ENCODE measurements around the gene PRR36. TPM values are rescaled to one million over a fixed set of nuclear protein-coding genes. Genes with fewer than 3 reads are reported as not detected.
A peak's percentile ranks its signal among the peaks of the same experiment; 100 is the strongest.

The PRR36 gene
- total RNA-seq, 2 donors from 2014 or later = 0.22 to 0.37 TPM

GRCh38 chr19:7873304-7874075 lies 700 bp downstream of the PRR36 start:
- H3K27me3 ChIP-seq = peaks cover 28% of the 10 kb centered on the region
- no peak overlapping the region for H3K9ac ChIP-seq (ENCODE audit: low read depth in 2 of 2, low read length in 2 of 2)
- no peak for DNase-seq
- H3K4me3 ChIP-seq = no peak overlapping the region
- H3K9me3 ChIP-seq = no peaks in the 10 kb centered on the region
- intact Hi-C loops (cut with DNase I) = no loop called here
- TF ChIP-seq, protein P1, sequence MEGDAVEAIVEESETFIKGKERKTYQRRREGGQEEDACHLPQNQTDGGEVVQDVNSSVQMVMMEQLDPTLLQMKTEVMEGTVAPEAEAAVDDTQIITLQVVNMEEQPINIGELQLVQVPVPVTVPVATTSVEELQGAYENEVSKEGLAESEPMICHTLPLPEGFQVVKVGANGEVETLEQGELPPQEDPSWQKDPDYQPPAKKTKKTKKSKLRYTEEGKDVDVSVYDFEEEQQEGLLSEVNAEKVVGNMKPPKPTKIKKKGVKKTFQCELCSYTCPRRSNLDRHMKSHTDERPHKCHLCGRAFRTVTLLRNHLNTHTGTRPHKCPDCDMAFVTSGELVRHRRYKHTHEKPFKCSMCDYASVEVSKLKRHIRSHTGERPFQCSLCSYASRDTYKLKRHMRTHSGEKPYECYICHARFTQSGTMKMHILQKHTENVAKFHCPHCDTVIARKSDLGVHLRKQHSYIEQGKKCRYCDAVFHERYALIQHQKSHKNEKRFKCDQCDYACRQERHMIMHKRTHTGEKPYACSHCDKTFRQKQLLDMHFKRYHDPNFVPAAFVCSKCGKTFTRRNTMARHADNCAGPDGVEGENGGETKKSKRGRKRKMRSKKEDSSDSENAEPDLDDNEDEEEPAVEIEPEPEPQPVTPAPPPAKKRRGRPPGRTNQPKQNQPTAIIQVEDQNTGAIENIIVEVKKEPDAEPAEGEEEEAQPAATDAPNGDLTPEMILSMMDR (IDR thresholded peaks at IDR 0.05) = no peak
- peaks cover under 1% of the 10 kb centered on the region for H3K4me1 ChIP-seq
- no peaks in the 10 kb centered on the region for H3K36me3 ChIP-seq
- H3K27ac ChIP-seq = no peak overlapping the region

GRCh38 chr19:7872306-7873204 lies 1.6 kb downstream of the PRR36 start:
- intact Hi-C loops (cut with DNase I) = no loop called here
- H3K9me3 ChIP-seq = no peaks in the 10 kb centered on the region
- peaks cover 4% of the 10 kb centered on the region for H3K4me1 ChIP-seq
- H3K36me3 ChIP-seq = no peaks in the 10 kb centered on the region
- H3K4me3 ChIP-seq = no peak overlapping the region
- no peak overlapping the region for H3K27ac ChIP-seq
- DNase-seq = no peak
- no peak overlapping the region for H3K9ac ChIP-seq (ENCODE audit: low read depth in 2 of 2, low read length in 2 of 2)
- H3K27me3 ChIP-seq = peaks cover 28% of the 10 kb centered on the region
- TF ChIP-seq, protein P1 (IDR thresholded peaks at IDR 0.05) = no peak

- DNase-seq = peak; percentile 98
- peaks cover 28% of the 10 kb centered on the region for H3K27me3 ChIP-seq
- H3K9me3 ChIP-seq = no peaks in the 10 kb centered on the region
- peak overlapping the region; percentile 63 for H3K27ac ChIP-seq
- TF ChIP-seq, protein P1 (IDR thresholded peaks at IDR 0.05) = no peak
- intact Hi-C loops (cut with DNase I) = no loop called here
- no peaks in the 10 kb centered on the region for H3K36me3 ChIP-seq
- H3K4me3 ChIP-seq = no peak overlapping the region
- H3K4me1 ChIP-seq = peaks cover 4% of the 10 kb centered on the region
- H3K9ac ChIP-seq (ENCODE audit: low read depth in 2 of 2, low read length in 2 of 2) = peak overlapping the region in 1 of 2 donors; percentile 4
These were observed 2.5 kb downstream of the PRR36 start for GRCh38 chr19:7871437-7872305.

DNA sequence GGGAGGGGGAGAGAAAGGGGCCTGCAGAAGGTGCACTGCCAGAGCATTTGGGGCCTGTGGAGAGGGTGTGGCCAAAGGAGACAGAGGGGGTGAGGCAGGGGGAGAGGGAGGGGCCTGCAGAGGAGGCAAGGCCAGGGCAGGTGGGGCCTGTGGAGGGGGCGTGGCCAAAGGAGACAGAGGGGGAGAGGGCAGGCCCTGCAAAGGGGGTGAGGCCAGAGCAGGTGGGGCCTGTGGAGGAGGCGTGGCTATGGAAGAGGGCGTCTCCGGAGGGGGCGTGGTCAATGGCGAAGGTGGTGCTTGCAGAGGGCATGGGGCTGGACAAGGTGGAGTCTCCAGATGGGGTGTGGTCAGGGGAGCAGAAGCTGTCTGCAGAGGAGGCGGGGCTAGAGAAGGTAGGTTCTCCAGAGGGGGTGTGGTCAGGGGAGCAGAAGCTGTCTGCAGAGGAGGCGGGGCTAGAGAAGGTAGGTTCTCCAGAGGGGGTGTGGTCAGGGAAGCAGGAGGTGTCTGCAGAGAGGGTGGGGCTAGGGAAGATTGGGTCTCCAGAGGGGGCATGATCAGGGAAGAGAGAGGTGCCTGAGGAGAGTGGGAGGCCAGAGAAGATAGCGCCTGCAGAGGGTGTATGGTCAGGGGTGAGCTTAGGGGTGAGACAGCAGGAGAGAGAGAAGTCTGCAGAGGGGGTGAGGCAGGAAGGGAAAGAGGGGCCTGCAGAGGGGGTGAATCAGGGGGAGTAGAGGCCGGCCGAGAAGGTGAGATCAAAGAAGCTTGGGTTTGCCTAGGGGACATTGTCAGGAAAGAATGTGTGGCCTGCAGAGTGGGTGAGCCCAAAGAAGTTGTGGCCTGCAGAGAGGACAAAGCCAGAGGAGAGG lies 3.4 kb downstream of the PRR36 start:
- Histone ChIP-seq H3K9me3 (no peaks in the 10 kb centered on the region), H3K27me3 (peaks cover 28% of the 10 kb centered on the region), H3K4me3 (no peak overlapping the region), H3K36me3 (no peaks in the 10 kb centered on the region), H3K9ac (ENCODE audit: low read depth in 2 of 2, low read length in 2 of 2) (no peak overlapping the region), H3K4me1 (peaks cover 4% of the 10 kb centered on the region), H3K27ac (peak overlapping the region; percentile 63)
- TF ChIP-seq, protein P1 (IDR thresholded peaks at IDR 0.05) = no peak
- peak; percentile 79 for DNase-seq
- intact Hi-C loops (cut with DNase I) = no loop called here

Data from colonic mucosa (tissue), 4 donors.